Coronary artery (tissue), 2 donors: ENCODE measurements around the gene FAM171A2.
A peak's percentile ranks its signal among the peaks of the same experiment; 100 is the strongest.

Source experiments
- DNase-seq: peaks from one replicate; pipeline ENCODE4 v3.0.0-alpha.2; 2017; ENCODE audit warnings: low spot score
- H3K27ac ChIP-seq, 2 donors: fragments of 200-600 bp; sonication (generic); one replicate each; pipeline ENCODE4 v1.5.1; 2016 to 2019
- H3K4me3 ChIP-seq: fragments of 200-600 bp; sonication (generic); 2 replicates; pipeline ENCODE4 v1.5.1; 2016; ENCODE audit warnings: mild to moderate bottlenecking, moderate library complexity
- CTCF ChIP-seq: fragments of 200-600 bp; sonication (generic); IDR thresholded peaks from one replicate; pipeline ENCODE4 v1.5.1; 2019; ENCODE audit warnings: antibody characterized with exemption

Gene FAM171A2

DNA sequence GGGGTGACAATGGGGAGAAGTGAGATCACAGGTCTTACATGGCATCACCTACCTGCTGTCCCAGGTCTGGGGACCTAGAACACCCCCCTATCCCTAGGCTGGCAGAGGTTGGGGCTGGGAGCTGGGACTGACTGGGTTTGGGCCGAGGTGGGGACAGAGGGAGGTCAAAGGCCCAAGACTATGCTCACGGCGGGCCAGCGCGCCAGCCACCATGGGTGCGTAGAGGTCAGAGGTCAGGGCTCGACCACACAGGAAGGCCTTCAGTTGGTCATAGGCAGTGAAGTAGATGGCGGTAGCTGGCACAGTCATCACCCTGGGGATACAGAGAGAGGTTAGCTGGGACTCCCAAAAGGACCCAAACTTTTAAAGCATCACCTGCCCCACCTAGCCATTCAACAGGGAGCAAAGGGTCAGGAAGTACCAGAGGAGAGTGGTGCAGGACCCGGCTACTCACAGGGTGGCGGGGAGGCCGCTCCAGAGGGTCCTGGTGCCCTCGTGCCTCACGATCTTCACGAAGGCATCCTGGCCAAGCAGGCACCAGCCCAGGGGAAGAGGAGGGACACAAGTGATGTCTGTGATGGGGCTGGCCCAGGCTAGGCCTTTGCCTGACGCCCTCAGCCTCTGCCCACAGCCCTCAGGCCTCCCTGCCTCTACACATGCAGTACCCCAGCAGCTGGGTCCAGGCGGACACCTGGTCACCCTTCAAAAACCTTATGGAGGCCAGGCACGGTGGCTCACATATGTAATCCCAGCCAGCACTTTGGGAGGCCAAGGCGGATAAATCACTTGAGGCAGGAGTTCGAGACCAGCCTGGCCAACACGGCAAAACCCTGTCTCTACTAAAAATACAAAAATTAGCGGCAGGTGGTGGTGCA lies 42.2 kb downstream of the FAM171A2 start:
- no peak for DNase-seq

DNA sequence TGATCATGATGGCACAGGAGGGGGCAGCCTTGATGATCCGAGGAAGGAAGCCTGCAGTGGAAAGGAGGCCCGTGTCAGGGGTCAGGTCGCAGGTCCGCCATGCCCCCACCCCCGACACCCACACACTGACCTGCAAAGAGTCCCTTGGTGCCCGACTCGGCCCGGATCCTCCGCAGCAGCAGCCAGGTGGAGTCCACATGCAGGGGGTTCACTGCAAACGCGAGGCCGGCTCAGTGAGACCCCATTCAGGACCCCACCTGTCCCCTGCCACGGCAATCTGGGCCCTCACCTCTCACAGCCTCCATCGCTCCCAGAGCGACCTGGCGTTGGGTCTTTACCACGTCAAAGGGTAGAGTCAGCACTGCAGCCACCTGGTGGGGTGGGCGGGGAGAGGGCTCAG lies 43.6 kb downstream of the FAM171A2 start:
- Histone ChIP-seq H3K4me3 (no peak overlapping the region), H3K27ac (no peak overlapping the region)
- DNase-seq: no peak
- TF ChIP-seq CTCF: no peak

More for the DNA sequence above, 42.2 kb downstream of the FAM171A2 start:
- TF ChIP-seq CTCF: no peak
- Histone ChIP-seq H3K4me3 (no peak overlapping the region), H3K27ac (no peak overlapping the region)

DNA sequence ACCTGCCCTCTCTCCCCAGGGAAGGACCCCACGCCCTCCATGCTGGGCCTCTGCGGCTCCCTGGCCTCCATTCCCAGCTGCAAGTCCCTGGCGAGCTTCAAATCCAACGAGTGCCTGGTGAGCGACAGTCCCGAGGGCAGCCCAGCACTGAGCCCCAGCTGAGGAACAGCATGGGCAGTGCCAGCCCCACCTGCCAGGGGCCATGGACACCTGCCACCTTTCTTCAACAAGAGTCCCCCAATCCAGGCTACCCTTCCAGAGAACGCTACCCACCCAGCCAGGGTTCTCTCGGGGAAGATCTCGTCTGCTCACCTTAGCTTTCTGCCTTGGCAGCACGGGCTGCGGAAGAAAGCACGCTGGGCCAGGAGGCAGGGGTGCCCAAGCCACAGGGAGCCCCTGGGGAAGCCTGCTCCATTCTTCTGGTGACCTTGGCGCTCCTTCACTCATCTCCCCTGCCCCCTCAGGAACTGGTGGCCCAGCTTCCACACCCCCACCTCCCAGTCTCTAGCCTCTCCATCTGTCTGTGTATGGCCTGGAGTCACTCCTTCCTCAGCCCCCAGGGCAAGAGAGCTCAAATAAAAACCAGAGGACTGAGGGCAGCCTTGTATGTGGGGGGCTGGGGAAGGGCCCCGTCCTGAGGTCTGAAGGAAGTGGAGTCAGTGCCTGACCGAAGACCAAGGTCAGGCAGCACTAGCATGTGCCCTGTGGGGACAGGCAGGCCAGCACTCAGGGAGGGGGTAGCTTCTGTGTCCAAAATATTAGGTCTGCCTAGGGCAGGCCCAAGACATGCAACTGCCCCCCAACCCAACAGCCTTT lies 45.4 kb downstream of the FAM171A2 start:
- no peak overlapping the region for H3K27ac ChIP-seq
- TF ChIP-seq CTCF: no peak

GRCh38 chr17:44317545-44317944 lies 46.1 kb downstream of the FAM171A2 start:
- H3K4me3 ChIP-seq: no peak overlapping the region
- no peak for DNase-seq
- TF ChIP-seq CTCF: no peak
- H3K27ac ChIP-seq: no peak overlapping the region

More for the DNA sequence above, 45.4 kb downstream of the FAM171A2 start:
- no peak for DNase-seq
- H3K4me3 ChIP-seq: no peak overlapping the region

DNA sequence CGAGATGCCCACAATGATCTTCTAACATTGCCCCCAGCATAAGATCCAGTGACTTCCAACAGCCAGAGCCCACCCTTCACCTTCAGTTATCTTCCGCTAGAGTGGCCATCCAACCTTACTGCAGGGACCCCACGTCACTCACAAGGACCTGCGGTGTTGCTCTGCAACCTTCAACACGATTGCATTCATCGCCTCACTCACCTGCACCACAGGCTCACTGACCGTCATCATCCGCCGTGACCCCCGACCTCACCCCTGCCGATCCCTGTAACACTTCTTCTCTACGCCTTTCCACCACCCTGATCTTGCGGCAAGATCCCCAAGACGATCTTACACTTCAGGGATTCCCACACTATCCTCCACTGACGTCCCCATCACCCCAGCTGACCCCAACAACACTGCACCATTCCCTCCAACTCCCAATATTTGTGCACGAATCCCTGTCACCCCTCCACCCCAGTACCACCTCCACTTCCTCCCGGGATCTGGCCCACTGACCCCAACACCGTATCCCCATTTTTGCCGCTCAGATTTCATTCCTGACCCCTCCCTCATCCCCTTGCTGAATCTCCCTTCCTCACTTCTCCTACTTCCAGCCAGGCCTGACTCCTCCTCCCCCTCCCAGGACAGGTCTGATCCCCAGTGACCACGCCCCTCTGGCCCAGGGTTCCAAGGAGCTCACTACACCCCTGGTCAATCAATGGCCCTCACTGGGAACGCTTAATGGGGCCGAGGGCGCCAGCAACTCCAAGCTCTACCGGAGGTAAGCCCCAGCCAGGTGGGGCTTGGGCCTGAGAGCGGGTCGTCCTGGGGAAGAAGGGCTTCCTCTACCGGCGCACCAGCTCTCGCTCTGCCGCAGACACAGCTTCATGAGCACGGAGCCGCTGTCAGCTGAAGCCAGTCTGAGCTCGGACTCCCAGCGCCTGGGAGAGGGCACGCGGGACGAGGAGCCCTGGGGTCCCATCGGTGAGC lies 47.6 kb downstream of the FAM171A2 start:
- H3K4me3 ChIP-seq: peak overlapping the region; percentile 58
- H3K27ac ChIP-seq: no peak overlapping the region
- no peak for TF ChIP-seq CTCF
- DNase-seq: no peak

DNA sequence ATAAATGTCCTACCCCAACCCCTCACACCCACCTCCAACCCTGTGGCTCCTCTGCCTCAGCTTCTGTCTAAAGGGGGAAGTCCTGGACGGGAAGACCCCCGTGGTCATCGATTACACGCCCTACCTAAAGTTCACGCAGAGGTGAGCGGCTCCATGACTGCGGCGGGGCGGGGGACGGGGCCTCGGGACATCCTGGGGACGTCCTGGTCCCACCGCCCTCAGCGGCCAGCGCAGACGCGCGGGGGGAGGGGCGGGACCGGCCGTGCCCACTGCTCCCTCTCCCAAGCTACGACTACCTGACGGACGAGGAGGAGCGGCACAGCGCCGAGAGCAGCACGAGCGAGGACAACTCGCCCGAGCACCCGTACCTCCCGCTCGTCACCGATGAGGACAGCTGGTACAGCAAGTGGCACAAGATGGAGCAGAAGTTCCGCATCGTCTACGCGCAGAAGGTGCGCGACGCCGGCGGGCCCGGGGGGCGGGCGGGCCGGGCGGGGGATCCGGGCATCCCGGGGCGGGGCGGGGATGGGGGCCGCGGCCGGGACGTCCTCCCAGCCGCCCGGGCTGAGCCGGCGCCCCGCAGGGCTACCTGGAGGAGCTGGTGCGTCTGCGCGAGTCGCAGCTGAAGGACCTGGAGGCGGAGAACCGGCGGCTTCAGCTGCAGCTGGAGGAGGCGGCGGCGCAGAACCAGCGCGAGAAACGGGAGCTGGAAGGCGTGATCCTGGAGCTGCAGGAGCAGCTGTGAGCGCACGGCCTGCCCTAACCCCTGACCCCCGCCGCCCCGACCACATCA lies 48.6 kb downstream of the FAM171A2 start:
- H3K4me3 ChIP-seq: peak overlapping the region; percentile 58
- no peak for TF ChIP-seq CTCF
- no peak overlapping the region for H3K27ac ChIP-seq
- no peak for DNase-seq
